ENCODE results near the gene MAP4K2. TPM values are rescaled to one million over a fixed set of nuclear protein-coding genes. Genes with fewer than 3 reads are reported as not detected.

MAP4K2 gene
- total and polyA plus RNA-seq, 2 of the 8 experiments (the other 6 are each of a cell fraction or from before 2014, with no cell fraction given) = 20.1 to 20.7 TPM

DNA sequence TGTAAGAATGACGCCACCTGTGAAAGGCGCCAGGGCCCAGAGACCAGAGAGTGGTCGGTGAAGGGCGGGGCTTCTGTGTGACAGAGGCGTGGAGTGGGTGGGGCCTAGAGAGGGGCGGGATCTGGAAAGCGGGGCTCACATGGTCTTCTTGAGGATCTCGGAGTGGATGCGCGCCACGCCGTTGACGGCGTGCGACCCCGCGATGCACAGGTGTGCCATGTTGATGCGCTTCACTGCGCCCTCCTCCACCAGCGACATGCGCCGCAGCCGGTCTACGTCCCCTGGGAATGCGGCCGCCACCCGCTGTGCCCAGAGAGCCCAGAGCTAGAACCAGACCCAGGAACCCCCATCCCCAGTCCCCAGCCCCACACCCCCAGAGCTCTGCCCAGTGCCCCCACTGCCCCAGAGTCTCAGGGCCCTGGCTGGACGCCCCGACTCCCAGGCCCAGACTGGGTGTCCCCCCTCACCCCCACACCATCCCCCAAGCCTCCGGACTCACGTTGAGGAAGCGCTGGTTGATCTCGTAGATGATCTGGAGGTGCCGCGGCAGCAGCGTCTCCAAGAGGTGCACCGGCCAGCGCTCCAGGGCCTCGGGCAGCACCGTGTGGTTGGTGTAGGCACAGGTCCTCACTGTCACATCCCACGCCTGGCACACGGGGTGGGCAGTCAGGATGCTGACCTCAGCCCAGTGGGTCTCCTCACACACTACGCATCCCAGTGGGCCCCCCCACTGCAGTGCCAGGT, 49.5 kb downstream of the MAP4K2 start:
- H3K18ac ChIP-seq (ENCODE audit: extremely low read depth, low read length) = no peak overlapping the region
- H2BK5ac ChIP-seq (ENCODE audit: low read depth, low read length) = no peak overlapping the region
- H3K79me2 ChIP-seq (ENCODE audit: control insufficient read depth in 1 of 2, insufficient read depth in 2 of 2, low read length in 2 of 2) = no peaks in the 10 kb centered on the region
- no peak overlapping the region for H2BK120ac ChIP-seq (replicated peaks; ENCODE audit: low read depth, low read length)
- no peak overlapping the region for H3K23ac ChIP-seq (ENCODE audit: insufficient read length)
- H3K9me3 ChIP-seq (ENCODE audit: insufficient read depth in 2 of 2, low read depth in 1 of 2, low read length in 1 of 2) = no peaks in the 10 kb centered on the region
- H3K79me1 ChIP-seq (ENCODE audit: low read depth, low read length) = no peaks in the 10 kb centered on the region
- H4K91ac ChIP-seq (replicated peaks; ENCODE audit: insufficient read length, low read length) = peak overlapping the region; percentile 80
- peak overlapping the region; percentile 95; the same call in 1 of the 2 replicates for H2BK15ac ChIP-seq (ENCODE audit: low read length)
- H3K9ac ChIP-seq (replicated peaks in 1 of 4; ENCODE audit: extremely low read depth in 1 of 4, low read depth in 3 of 4, low read length in 3 of 4) = no peak overlapping the region
- H3K4ac ChIP-seq (replicated peaks; ENCODE audit: insufficient read length, low read depth, low read length) = no peak overlapping the region
- H3K4me1 ChIP-seq (replicated peaks in 1 of 4; ENCODE audit: control insufficient read depth in 3 of 4, insufficient read depth in 4 of 4, low read length in 3 of 4) = peaks cover 0 to 8% (median 3%) of the 10 kb centered on the region in 4 experiments; a peak in 4 of 7 replicates
- H2AK5ac ChIP-seq (ENCODE audit: low read depth, low read length) = 0 out of 2 replicates have a peak overlapping the region, but pooled peaks have one; percentile 5
- ChIA-PET CTCF (ENCODE audit: partially characterized antibody) (interaction anchor here (0.9 to 23.7 kb wide), 5 partner anchors 11 to 33 kb away, joined by 3 to 376 read pairs (median 10); partner anchors contain the start of genes PYGM, RASGRP2 and SF1), POLR2A (ENCODE audit: partially characterized antibody) (interaction anchor here (29.2 to 42.9 kb wide), 2 partner anchors 4 to 12 kb away, joined by 1087 read pairs; partner anchors contain the start of genes PYGM, RASGRP2 and SF1)
- no peaks in the 10 kb centered on the region for H3K27me3 ChIP-seq (replicated peaks in 1 of 4; ENCODE audit: control insufficient read depth in 3 of 4, extremely low read depth in 1 of 4, insufficient read depth in 3 of 4, low read length in 3 of 4)
- H3K4me3 ChIP-seq (ENCODE audit: extremely low read depth in 1 of 4, insufficient read depth in 2 of 4, low read depth in 3 of 4, low read length in 4 of 4) = no peak overlapping the region
- WGBS, 2 experiments (ENCODE audit: extremely low coverage in 1 of 2, insufficient coverage in 1 of 2, insufficient read length in 1 of 2, insufficient replicate concordance in 2 of 2, low coverage in 1 of 2, low lambda C conversion rate in 2 of 2, missing lambda C conversion rate in 1 of 2) = 95% methylated on average over 17 of the region's 43 CpGs; no CpG with 5 or more reads in 1 of the 2 experiments
- no peak overlapping the region; the same call in 1 of the 2 replicates for H4K8ac ChIP-seq (ENCODE audit: extremely low read depth, insufficient read depth, low read length)
- no peaks in the 10 kb centered on the region; a peak in 1 of 8 replicates for H3K36me3 ChIP-seq (ENCODE audit: control insufficient read depth in 2 of 4, insufficient read depth in 4 of 4, low read length in 3 of 4)
- H3K27ac ChIP-seq (ENCODE audit: low read depth, low read length) = no peak overlapping the region
- H4K5ac ChIP-seq (ENCODE audit: insufficient read length, low read depth, low read length) = no peak overlapping the region
- no peak overlapping the region for H2AFZ ChIP-seq (ENCODE audit: low read length)
- H3K14ac ChIP-seq (ENCODE audit: insufficient read length) = no peak overlapping the region
- no peaks in the 10 kb centered on the region for H4K20me1 ChIP-seq (replicated peaks in 1 of 2; ENCODE audit: control insufficient read depth in 1 of 2, insufficient read depth in 2 of 2, low read length in 2 of 2)
- H2BK20ac ChIP-seq (ENCODE audit: low read length) = no peak overlapping the region; the same call in 1 of the 2 replicates
- H2BK12ac ChIP-seq (ENCODE audit: low read depth, low read length) = peak overlapping the region; percentile 44; the same call in 1 of the 2 replicates
- FAIRE-seq (no peak), DNase-seq (ENCODE audit: low read depth in 1 of 2, low spot score in 2 of 2) (no peak)
- H3K4me2 ChIP-seq (ENCODE audit: insufficient read depth in 1 of 2, low read depth in 2 of 2, low read length in 2 of 2) = no peak overlapping the region
- no peaks in the 10 kb centered on the region for H3K23me2 ChIP-seq (ENCODE audit: low read depth, low read length)
- no peak overlapping the region for H3K56ac ChIP-seq (replicated peaks; ENCODE audit: insufficient read length, low read depth, low read length)
- TF ChIP-seq FOSL1 (IDR thresholded peaks at IDR 0.05; ENCODE audit: insufficient read depth, low read depth, low read length) (no peak), CEBPB (IDR thresholded peaks at IDR 0.05; ENCODE audit: low read depth, low read length) (no peak), NANOG (IDR thresholded peaks at IDR 0.05; ENCODE audit: insufficient read depth, low read depth, low read length, poor library complexity, severe bottlenecking) (no peak), BACH1 (IDR thresholded peaks at IDR 0.05; ENCODE audit: low read length) (no peak), GTF2F1 (IDR thresholded peaks at IDR 0.05; ENCODE audit: borderline replicate concordance, low read depth, low read length) (no peak), SAP30 (IDR thresholded peaks at IDR 0.05; ENCODE audit: insufficient read depth, insufficient replicate concordance, low read length) (no peak), KDM4A (IDR thresholded peaks at IDR 0.05; ENCODE audit: low read depth, low read length, severe bottlenecking) (no peak), RXRA (IDR thresholded peaks at IDR 0.05; ENCODE audit: insufficient read depth, low read depth, low read length) (no peak), GABPA (IDR thresholded peaks at IDR 0.05; ENCODE audit: borderline replicate concordance, insufficient read depth, low read length) (no peak), EZH2 (IDR thresholded peaks at IDR 0.05; ENCODE audit: low read depth, low read length, severe bottlenecking) (no peak), SIN3A (conservative IDR thresholded peaks at IDR 0.05 in 1 of 2, IDR thresholded peaks at IDR 0.05 in 1 of 2; ENCODE audit: low read depth in 1 of 2, low read length in 2 of 2) (no peak)

Data from H1 (cell line).